NOMO-1 treated with DMSO at 0.1 percent for 48 hours (cell line): ENCODE data around the gene EHD1.

Source experiments
- DNase-seq: peaks from one replicate; lab custom pipeline; 2025; ENCODE audit not compliant: unreplicated experiment; lab: John Stamatoyannopoulos, UW

The EHD1 gene

DNA sequence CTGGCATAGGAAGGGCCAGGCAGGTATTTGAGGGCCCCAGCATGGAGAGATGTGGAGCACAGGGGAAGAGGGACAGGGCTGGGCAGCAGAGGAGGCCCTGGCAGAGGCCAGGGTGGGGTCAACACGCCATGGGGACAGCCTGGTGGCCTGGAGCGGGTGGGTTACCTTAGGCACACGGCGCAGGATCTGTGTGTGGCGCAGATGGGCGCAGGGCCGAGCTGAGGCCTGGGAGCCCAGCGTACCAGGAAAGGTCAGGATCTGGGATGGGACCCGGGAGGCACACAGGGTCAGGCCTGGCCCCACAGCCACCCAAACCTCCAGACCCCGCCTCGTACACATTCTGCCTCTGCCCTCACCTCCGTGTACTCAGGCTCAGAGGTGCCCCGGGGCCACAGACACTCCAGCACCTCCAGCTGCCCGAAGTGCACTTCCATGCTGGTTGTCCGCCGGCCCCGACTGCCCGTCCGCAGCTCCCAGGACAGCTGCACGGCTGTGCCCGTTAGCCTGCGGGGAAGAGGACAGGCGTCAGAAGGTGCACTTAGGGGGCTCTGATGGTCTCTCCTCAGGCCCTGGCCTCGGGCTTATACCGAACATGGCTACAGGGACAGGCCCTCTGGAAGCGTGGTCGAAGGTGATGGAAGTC lies 32.2 kb upstream of the EHD1 start:
- DNase-seq: no peak

DNA sequence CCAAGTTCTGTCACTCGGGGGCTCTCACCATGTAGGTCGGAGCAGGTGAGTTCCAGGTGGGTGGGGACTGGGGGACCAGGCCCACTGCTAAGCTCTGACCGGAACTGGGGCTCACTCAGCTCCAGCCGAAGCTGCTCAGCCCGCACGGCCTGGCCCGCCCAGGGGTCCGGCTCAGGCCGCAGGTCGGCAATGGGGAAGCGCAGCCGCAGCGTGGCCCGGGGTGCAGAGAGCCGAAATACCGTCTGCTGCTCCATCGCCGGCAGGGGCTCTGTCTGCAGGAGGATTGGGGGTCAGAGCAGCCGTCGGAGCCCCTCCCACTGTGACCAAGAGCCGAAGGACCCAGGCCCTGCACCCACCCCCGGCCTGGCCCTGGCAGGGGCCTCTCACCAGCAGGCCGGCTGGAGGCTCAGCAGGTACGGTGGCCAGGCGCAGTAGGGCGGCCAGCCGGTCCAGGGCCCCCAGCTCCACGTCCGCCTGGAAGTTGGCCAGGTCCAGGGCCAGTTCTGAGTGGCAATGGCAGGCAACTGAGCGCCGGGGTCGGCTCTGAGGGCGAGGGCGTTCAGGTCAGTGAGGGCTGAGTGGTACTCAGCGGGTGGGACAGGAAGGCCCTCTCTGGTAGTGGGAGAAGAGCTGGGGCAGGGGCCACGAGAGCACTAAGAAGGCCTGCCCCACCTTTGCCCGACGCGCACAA lies 31.4 kb upstream of the EHD1 start:
- no peak for DNase-seq

DNA sequence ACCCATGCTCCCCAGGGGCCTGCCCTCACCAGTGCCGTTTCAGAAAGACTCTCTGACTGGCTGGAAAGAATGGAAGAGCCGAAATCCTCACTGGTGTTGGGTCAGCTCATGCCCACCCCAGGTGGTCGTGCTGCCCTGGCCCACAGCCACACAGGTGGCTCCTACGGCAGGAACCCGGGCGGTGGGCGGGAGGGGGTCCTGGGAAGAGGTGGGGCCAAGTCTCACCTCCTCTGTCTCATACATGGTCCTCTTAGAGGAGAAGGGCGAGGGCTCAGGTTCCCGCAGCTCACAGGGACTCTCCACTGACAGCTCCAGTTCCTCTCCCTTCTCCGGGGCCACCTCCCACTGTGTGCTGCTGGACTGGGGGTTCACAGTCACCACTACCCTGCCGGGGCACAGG lies 30.3 kb upstream of the EHD1 start:
- no peak for DNase-seq

DNA sequence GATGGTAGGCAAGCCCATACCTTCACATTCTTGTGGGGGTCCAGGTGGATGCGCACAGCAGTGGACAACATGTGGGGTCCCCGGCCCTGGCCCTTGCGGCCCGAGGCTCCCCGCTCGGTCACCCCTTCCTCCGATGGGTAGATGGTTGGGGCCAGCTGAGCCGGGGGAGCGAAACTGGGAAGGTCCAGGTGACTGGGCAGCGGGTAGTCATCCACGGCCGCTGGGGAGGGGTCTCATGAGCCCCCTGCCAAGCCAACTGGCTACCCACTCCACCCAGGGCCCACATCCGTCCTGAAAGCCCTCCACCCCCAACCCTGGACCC lies 27.9 kb upstream of the EHD1 start:
- no peak for DNase-seq

DNA sequence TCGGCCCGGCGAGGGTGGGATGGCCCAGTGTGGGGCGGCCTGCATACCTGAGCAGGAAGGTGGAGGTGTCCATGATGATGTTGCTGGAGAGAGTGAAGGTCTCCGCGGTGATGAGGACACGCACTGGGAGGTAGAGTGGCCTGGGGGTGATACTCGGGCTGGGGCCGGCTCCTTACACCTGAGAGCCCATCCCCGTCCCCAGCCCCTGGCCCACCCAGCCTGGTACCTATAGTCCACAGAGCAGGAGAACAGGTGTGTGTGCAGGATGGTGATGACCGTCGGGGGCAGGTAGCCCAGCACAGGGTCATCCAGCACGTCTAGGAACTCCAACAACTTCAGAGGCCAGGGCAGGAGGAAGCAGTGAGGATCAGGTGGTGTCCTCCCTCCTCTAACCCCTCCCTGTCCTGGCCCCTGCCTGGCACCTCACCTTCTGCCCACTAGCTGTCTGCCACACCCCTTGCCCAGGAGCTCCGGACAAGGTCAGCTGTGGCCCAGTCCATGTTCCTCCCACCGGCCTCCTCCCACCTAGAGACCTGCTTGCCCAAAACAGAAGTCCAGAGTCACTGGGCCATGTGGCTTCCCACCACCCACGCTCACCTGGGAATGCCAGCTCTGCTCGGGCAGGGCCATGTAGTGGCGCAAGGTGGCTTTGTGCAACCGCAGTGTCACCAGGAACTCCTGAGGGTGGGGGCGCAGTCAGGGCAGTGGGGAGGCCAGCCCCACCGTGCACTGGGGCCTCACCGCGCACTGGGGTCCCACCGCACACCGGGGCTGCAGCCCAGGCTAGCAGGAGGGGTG lies 27.3 kb upstream of the EHD1 start:
- DNase-seq: no peak

DNA sequence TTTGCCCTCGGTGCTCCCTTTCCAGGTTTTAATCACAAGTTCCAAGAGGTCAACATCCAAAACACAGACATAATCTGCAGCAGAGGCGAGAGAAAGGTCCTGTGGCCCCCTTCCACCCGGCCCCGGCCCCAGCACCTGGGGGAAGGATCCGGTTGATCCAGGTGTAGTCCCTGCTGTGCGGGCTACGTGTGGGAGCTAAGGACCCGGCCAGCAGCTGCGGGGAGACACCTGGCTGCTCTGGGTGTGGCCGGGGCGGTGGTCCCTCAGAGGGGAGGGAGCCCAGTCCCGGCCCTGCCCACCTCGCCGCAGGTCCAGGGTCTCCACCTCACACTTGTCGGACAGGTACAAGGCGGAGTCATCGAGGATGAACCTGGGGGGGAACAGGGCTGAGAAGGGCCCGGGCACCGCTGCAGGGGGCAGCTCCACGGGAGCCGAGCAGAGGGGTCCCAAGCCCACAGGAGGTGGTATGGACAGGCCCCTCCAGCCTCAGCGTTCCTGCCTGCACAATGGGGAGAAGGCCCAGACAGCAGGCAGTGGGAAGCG lies 24.9 kb upstream of the EHD1 start:
- no peak for DNase-seq

DNA sequence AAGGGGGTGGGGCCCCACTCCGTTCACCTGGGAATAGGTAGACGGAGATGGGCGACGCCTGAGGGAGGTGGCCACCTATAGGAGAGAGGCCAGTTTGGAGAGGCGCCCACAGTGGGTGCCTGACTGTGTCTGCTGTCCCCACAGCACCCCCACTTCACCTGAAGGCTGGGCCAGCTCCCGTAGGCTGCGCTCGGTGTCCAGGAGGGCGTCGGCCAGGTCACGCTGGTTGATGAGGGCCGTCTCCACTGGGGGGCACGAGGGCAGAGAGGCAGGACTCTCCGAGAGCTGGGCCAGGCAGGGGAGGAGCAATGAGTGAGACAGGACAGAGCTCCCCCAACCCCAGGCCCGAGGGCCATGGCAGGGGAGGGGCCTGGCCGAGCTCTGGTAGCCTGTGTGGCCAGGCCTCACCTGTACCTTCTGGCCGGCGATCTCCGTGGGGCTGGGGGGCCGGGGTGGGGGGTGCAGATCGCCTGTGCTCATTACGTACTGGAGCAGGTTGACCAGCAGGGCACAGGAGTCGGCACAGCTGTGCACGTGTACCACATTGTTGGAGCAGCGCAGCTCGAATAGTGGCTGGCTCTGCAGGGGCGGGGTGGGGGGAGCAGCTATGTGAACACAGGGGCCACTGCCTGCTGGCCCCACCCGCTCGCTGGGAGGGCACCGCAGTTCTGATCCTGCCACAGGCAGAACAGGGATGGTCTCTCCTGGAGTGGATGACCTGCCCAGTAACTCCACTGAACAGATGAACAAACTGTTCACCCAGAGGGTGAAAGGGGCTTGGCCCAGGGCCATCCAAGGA lies 23.9 kb upstream of the EHD1 start:
- no peak for DNase-seq

DNA sequence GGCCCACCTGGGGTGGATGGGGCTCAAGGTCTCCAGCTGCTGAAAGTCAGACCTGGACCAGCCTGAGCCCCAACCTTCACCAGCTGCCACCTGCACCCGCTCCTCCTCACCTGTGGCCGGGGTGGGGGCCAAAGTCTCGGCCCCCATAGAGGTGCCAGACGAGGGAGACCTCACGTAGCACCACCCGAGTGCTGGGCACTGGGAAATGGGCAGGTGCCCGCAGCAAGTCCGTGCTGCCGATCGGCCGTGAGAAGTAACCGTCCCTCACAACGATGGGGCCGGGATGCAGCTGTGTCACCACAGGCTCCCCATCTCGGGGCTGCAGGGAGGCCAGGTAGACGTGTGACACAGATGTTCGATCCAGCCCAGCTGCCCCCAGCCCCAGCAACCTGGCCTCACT lies 22.4 kb upstream of the EHD1 start:
- DNase-seq: no peak

DNA sequence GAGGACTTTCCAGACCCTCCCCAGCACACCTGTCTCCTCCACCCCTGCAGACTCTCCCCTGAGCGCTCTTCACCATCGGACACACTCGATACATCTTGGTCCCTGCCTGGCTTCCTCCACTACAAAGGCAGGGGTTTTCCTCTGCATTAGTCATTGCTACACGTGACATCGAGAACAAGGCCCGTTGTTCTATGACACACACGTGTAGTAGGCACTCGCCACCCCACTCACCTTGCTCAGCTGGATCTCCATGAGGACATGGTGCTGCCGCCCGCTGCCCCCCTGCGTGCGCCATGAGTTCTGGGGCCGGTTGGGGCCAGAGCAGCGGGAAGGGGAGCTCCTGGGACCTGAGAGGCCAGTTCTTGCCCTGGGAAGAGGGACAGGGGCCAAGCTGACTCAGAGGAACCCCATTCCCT lies 21.9 kb upstream of the EHD1 start:
- no peak for DNase-seq

DNA sequence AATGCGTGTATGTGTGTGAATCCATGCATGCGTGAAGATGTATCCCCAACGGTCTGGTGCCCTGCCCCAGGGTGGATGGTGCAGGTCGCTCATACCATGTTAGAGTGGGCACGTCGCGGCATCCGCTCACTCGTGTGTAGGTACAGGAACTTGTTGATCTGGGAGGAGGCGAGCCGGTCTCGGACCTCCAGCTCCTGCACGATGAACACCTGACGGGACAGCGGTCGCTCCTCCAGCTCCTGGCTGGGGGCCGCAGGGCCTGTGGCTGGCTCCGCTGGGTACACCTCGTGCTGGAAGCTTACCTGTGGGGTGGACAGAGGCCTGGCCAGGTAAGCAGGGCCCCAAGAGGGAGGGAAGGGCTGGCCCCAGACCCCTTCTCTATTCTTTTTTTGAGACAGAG lies 20.1 kb upstream of the EHD1 start:
- DNase-seq: no peak

DNA sequence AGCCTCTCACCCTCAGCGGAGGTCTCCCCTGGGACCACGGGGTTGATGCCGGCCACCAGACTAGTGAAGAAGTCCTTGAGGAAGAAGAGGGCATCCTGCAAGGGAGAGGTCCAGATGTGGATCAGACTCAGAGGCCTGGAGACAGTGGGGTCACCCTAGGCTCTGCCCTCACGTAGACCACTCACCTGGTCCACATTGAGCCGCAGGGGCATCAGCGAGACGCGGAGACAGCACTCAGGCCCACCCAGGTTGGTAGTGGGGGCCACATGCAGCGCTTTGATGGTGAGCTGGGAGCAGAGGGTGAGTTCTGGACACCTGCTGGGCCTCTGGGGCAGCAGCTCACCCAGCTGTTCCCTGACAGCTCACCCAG lies 19.6 kb upstream of the EHD1 start:
- no peak for DNase-seq

DNA sequence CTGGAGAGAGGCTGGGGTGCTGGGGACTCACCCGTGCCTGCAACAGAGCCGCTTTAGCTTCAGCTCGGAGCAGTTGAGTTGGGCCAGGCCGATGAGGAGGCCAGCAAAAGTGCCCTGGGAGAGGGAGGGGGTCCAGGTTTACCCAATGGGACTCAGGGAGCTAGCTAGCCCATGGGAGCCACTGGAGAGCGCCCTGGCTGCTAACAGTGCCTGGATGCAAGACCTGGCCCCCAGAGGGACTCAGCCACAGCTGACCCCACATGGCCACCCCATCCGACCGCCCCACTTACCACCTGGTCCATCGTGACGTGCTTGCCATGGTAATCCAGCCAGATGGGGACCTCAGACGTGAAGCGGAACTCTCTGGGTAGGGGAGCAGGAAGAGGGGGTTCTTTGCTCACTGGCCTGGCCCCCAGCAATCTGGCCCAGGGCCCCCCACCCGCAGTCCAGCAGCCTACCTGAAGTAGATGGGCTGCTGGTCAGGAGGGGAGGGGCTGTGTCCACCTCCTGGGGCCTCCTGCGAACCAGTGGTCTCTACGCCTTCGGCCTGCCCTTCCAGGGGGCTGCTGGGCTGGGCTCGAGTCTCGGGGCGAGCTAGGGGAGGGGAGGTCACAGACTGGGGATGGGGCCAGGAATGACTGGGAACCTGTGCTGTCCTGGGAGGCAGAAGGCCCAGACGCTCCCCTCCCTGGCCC lies 19.1 kb upstream of the EHD1 start:
- no peak for DNase-seq

DNA sequence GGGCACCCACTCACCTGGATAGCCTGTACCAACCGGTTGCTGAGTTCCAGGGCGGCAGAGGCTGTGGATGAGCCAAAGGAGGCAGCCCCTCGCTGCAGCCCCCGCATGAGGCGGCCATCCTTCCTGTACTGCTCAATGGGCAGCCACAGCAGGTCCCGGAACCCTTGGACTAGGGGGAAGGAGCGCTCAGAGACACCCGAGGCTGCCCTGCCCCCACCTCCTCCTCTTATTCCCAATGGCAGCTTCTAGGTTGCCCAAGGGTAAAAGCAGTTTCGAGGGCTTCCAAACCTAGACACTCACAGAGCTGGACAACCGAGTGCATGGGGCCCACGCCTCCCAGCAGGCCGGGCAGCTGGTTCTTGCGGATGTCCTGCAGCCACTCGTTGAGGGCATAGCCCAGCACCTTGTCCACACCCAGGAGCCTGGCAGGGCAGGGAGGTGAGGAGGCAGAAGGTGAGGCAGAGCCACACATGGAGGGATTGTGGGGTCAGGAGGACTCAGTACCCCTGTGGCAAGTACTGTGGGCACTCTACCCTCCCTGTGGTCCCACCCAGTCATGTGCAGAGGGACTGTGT lies 18.1 kb upstream of the EHD1 start:
- DNase-seq: no peak

DNA sequence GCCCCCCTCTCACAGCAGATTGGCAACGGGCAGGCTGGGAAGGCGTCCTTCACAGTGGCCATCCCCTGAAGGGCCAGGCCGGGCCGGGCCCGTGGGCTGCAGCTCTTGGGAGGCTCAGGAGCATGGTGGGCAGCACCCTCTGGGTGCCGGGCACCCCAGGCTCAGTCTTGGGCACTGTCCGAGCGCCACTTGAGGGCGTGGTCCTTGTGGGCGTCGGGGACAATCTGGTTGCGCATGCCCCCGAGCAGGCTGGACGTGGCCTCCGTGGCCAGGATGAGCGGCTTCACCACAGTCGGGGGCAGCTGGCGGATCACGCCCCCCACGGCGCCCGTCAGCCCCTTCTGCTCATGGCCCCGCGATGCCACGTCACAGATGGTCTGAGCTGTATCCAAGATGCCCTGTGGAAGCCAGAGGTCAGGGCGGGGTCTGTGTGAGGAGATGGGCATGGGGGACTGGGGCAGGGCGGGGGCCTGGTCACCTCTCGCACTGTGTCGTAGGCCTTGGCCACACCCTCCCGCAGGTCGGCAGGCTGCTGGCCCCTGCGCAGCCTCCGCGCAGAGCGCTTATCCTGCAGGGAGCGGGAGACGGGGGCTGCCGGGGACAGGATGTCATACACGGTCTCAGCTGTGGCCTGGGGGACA lies 16.5 kb upstream of the EHD1 start:
- DNase-seq: no peak

DNA sequence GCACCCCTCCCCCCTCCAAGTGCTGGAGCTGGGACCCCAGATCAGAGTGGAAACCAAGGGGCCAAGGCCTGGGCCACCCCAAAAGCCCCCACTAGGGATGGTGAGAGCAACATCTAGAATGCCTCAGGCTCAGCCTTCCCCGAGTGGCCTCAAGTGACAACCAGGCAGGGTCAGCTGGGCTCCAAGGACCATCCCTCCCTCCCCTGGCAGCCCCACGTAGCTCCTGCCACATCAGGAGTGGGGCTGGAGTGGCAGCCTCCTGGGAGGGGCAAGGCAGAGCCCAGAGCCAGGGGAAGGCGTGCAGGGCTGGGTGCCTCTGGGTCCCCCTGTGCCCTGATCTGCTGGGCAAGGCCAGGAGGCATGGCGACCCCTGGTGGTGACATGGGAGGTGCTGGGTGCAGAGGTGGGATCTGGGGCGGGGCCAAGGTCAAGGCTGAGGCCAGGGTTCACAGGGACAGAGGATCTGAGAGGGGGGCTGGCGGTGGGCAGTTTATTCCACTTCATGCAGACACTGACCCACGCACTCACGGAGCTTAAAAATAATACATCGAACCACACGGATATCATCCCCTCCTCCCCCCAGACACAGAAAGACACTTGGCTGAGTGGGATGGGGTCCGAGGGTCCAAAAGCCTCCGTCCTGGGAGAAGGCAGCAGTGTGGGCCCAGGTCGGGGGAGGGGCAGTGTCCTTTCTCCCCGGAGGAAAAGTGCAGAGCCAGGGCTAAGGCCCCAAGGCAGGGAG lies 15.8 kb upstream of the EHD1 start:
- DNase-seq: peak; percentile 64

DNA sequence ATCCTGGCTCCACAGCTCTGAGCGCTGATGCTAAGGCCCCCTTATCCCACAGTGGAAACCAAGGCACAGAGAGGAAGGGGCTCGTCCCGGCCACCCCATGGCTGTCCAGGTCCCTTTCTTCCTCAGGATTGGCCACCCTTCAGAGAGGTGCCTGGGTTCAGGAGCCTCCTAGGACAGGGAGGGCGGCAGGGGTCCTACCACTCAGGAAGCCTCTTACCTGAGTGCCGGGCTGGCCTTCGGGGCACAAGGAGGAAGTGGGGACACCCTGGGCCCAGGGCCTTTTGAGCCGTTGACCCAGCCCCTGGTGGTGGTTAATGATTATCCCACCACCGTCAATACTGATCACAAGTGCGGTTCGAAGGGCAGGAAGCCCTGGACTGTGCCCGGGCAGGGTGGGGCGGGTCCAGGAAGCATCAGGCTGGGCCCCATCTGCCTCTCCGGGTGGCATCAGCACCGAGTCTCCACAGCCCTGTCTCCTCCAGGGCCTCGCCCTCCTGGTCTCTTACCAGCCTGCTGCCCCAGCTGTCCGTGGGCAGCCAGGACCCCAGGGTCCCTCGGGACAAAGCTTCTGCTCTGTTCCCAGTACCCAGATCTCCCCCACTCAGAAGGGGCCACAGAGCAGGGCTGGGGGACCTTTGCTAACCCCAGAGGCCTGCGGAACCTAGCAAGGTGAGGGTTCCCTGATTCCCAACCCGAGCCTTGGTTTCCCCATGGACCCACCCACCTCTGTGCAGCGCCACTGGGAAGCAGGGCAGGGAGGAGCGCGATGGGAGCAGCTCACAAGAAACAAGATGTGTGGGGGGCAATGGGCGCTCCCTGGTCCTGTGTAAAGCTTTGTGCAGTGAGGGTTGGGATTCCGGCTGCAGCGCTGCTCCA lies 15.0 kb upstream of the EHD1 start:
- no peak for DNase-seq

DNA sequence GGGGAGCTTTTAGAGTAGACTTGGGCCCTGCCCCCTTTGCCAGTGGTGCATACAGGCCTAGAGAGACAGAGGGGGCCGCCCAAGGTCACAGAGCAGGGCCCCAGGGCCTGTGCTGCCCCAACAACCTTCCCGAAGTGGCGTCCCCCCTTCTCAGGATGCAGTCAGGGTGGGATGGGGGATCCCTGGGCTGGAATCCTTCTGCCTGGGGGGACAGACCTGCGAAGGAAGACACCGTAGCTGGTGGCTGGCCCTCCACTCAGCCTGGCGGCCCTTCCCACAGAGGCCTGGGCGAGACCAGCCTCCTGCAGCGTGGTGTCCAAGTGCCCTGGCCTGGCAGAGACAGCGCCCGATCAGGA lies 14.4 kb upstream of the EHD1 start:
- DNase-seq: no peak

DNA sequence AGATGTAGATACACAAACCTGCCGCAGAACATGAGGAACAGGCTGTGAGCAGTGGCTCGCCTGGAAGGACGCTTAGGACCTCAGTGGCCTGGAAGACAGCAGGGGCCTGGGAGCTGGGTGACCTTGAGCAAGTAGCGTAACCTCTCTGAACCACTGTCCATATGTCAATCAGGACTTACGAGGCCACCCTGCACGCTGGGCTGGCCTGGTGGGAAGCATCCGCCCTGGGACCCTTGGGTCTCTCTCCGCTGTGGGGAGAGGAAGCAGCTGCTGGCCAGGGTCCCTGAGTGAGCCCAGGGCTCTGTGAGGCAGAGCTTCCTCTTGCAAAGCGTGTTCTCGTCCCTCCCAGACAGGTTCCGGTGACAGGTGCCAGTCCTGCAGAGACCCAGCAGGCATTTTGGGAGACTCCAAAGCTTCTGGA lies 14.0 kb upstream of the EHD1 start:
- no peak for DNase-seq
